K562 (cell line): Measurements from ENCODE around the gene ZNF689.

ENCODE experiments used
- CBFA2T2 ChIP-seq: fragments of 450-650 bp; conservative IDR thresholded peaks from 2 replicates; pipeline ENCODE4 v1.6.1; 2017; ENCODE audit warnings: mild to moderate bottlenecking
- CHD1 ChIP-seq: fragments of 200-600 bp; sonication (generic); IDR thresholded peaks from one replicate; pipeline ENCODE4 v1.6.1; 2012; ENCODE audit warnings: mild to moderate bottlenecking, moderate library complexity, low read length, inconsistent platforms
- CHD2 ChIP-seq: IDR thresholded peaks from 2 replicates; pipeline ENCODE4 v1.6.1; 2011; ENCODE audit warnings: low read depth, low read length
- ETV5 ChIP-seq: sonication (generic); formaldehyde crosslinking; IDR thresholded peaks from 2 replicates; pipeline ENCODE4 v1.4.0; 2020; ENCODE audit warnings: low read depth, mild to moderate bottlenecking, missing genetic modification reagents
- NR0B1 ChIP-seq: fragments of 450-650 bp; IDR thresholded peaks from one replicate; pipeline ENCODE4 v1.6.1; 2018; ENCODE audit warnings: mild to moderate bottlenecking, moderate library complexity; ENCODE audit not compliant: partially characterized antibody
- RAD51 ChIP-seq: fragments of 450-650 bp; IDR thresholded peaks from 2 replicates; pipeline ENCODE4 v1.7.1; 2016; ENCODE audit warnings: low read depth, mild to moderate bottlenecking, borderline replicate concordance
- RBM39 ChIP-seq: fragments of 200-400 bp; formaldehyde crosslinking; optimal IDR thresholded peaks from 2 replicates; pipeline ENCODE3; 2018; ENCODE audit warnings: low read depth, low read length
- RHOXF2B ChIP-seq: fragments of 250-450 bp; sonication (Bioruptor Pico); conservative IDR thresholded peaks from 2 replicates; pipeline ENCODE4 v1.5.1; 2021
- THRA ChIP-seq: fragments of 450-650 bp; IDR thresholded peaks from 2 replicates; pipeline ENCODE4 v1.6.1; 2017; ENCODE audit warnings: mild to moderate bottlenecking, moderate library complexity
- ZFX ChIP-seq: sonication (generic); formaldehyde crosslinking; IDR thresholded peaks from 2 replicates; pipeline ENCODE4 v1.8.0; 2022; ENCODE audit warnings: mild to moderate bottlenecking, missing genetic modification reagents, moderate library complexity
- TF ChIP-seq, protein P1 (sequence below): fragments of 150-350 bp; IDR thresholded peaks from 2 replicates; pipeline ENCODE4 v1.6.1; 2014; ENCODE audit warnings: low read depth, mild to moderate bottlenecking, low read length, borderline replicate concordance
- TF ChIP-seq, protein P2 (sequence below), 2 experiments: fragments of 450-650 bp; formaldehyde crosslinking in 1 of 2; IDR thresholded peaks; 2 replicates each; pipeline versions ENCODE4 v1.4.0 to v1.6.1; 2014 to 2020; ENCODE audit warnings: mild to moderate bottlenecking in 2 of 2, borderline replicate concordance in 1 of 2, low read depth in 1 of 2

DNA sequence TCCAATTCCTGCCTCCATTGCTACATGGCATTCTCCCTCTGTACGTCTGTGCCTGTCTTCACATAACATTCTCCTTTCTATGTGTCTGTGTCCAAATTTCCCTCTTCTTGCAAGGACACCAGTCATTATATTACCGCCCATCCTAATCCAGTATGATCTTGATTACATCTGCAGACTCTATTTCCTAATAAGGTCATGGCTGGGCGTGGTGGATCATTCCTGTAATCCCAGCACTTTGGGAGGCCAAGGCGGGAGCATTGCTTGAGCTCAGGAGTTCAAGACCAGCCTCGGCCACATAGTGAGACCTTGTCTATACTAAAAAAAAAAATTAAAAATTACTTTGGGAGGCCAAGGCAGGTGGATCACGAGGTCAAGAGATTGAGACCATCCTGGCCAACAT lies 35.5 kb upstream of the ZNF689 start:
- TF ChIP-seq, protein P1, sequence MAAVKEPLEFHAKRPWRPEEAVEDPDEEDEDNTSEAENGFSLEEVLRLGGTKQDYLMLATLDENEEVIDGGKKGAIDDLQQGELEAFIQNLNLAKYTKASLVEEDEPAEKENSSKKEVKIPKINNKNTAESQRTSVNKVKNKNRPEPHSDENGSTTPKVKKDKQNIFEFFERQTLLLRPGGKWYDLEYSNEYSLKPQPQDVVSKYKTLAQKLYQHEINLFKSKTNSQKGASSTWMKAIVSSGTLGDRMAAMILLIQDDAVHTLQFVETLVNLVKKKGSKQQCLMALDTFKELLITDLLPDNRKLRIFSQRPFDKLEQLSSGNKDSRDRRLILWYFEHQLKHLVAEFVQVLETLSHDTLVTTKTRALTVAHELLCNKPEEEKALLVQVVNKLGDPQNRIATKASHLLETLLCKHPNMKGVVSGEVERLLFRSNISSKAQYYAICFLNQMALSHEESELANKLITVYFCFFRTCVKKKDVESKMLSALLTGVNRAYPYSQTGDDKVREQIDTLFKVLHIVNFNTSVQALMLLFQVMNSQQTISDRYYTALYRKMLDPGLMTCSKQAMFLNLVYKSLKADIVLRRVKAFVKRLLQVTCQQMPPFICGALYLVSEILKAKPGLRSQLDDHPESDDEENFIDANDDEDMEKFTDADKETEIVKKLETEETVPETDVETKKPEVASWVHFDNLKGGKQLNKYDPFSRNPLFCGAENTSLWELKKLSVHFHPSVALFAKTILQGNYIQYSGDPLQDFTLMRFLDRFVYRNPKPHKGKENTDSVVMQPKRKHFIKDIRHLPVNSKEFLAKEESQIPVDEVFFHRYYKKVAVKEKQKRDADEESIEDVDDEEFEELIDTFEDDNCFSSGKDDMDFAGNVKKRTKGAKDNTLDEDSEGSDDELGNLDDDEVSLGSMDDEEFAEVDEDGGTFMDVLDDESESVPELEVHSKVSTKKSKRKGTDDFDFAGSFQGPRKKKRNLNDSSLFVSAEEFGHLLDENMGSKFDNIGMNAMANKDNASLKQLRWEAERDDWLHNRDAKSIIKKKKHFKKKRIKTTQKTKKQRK, result no peak
- TF ChIP-seq CBFA2T2 (no peak), CHD1 (no peak), RAD51 (no peak), RHOXF2B (CRISPR knock-in tag) (no peak), NR0B1 (no peak), ETV5 (CRISPR knock-in tag) (no peak), RBM39 (no peak), CHD2 (no peak), THRA (no peak), ZFX (no peak)
- TF ChIP-seq, protein P2, sequence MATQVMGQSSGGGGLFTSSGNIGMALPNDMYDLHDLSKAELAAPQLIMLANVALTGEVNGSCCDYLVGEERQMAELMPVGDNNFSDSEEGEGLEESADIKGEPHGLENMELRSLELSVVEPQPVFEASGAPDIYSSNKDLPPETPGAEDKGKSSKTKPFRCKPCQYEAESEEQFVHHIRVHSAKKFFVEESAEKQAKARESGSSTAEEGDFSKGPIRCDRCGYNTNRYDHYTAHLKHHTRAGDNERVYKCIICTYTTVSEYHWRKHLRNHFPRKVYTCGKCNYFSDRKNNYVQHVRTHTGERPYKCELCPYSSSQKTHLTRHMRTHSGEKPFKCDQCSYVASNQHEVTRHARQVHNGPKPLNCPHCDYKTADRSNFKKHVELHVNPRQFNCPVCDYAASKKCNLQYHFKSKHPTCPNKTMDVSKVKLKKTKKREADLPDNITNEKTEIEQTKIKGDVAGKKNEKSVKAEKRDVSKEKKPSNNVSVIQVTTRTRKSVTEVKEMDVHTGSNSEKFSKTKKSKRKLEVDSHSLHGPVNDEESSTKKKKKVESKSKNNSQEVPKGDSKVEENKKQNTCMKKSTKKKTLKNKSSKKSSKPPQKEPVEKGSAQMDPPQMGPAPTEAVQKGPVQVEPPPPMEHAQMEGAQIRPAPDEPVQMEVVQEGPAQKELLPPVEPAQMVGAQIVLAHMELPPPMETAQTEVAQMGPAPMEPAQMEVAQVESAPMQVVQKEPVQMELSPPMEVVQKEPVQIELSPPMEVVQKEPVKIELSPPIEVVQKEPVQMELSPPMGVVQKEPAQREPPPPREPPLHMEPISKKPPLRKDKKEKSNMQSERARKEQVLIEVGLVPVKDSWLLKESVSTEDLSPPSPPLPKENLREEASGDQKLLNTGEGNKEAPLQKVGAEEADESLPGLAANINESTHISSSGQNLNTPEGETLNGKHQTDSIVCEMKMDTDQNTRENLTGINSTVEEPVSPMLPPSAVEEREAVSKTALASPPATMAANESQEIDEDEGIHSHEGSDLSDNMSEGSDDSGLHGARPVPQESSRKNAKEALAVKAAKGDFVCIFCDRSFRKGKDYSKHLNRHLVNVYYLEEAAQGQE (IDR thresholded peaks at IDR 0.05; ENCODE audit: borderline replicate concordance), result no peak
- TF ChIP-seq, protein P2 (CRISPR knock-in tag; IDR thresholded peaks at IDR 0.05; ENCODE audit: low read depth), result no peak
